RWPE2 (cell line): ENCODE results near the gene CNTNAP2.

Source experiments
- ATAC-seq: fragments of 200-7000 bp; cut with Tn5 transposase; 3 replicates; pipeline ENCODE4 v1.9.1; 2021; ENCODE audit warnings: low read depth
- DNase-seq: peaks from one replicate; pipeline ENCODE4 v3.0.0-alpha.2; 2020; ENCODE audit warnings: low spot score
- H3K27ac ChIP-seq: fragments of 450-650 bp; 2 replicates; pipeline ENCODE4 v1.5.1; 2017; ENCODE audit warnings: mild to moderate bottlenecking; ENCODE audit not compliant: poor library complexity, severe bottlenecking
- H3K27me3 ChIP-seq: fragments of 250-450 bp; sonication (Bioruptor Pico); 2 replicates; pipeline ENCODE4 v1.5.1; 2021; ENCODE audit warnings: mild to moderate bottlenecking, moderate library complexity; ENCODE audit not compliant: insufficient read depth, poor library complexity, severe bottlenecking
- H3K36me3 ChIP-seq: fragments of 250-450 bp; sonication (Bioruptor Pico); 2 replicates; pipeline ENCODE4 v1.5.1; 2020; ENCODE audit warnings: low read depth, mild to moderate bottlenecking, moderate library complexity
- H3K4me1 ChIP-seq: fragments of 250-450 bp; sonication (Bioruptor Pico); 2 replicates; pipeline ENCODE4 v1.5.1; 2021; ENCODE audit warnings: mild to moderate bottlenecking, moderate library complexity; ENCODE audit not compliant: insufficient read depth, poor library complexity, severe bottlenecking
- H3K4me3 ChIP-seq: fragments of 250-450 bp; sonication (Bioruptor Pico); 2 replicates; pipeline ENCODE4 v1.5.1; 2021; ENCODE audit warnings: mild to moderate bottlenecking, moderate library complexity; ENCODE audit not compliant: severe bottlenecking
- H3K9me3 ChIP-seq: fragments of 250-450 bp; sonication (Bioruptor Pico); 2 replicates; pipeline ENCODE4 v1.5.1; 2021; ENCODE audit warnings: mild to moderate bottlenecking, moderate library complexity; ENCODE audit not compliant: severe bottlenecking
- TF ChIP-seq, protein P1 (sequence below): fragments of 450-650 bp; IDR thresholded peaks from one replicate; pipeline ENCODE4 v1.5.1; 2017; ENCODE audit warnings: mild to moderate bottlenecking, moderate library complexity; ENCODE audit not compliant: poor library complexity, severe bottlenecking

Gene CNTNAP2

DNA sequence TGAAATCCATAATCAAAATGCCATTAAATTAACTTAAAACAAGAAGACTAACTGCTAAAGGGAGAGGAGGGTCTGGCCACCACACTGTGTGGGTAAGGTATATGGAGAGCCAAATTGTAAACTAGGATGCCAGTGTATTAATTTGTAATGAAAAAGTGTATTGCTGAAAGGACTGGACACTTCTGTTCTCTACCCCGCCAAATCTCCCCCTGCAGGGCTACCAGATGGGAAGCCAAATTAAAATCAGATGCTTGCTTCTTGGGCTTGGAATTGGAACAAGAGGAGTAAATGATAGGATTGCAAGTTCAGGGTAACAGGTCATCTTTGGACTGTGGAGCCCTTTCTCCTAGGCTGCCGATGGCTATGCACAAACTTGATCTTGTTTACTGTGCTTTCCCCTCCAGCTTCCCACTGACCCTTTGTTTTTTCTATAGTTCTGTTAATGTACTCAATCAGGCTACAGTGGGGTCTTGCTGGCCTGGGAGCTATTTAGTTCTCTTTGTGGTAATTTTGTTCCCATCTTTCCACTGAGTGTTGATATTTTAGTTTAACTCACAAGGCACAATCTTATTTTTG lies 1541.9 kb downstream of the CNTNAP2 start:
- H3K4me1 ChIP-seq = no peaks in the 10 kb centered on the region
- TF ChIP-seq, protein P1, sequence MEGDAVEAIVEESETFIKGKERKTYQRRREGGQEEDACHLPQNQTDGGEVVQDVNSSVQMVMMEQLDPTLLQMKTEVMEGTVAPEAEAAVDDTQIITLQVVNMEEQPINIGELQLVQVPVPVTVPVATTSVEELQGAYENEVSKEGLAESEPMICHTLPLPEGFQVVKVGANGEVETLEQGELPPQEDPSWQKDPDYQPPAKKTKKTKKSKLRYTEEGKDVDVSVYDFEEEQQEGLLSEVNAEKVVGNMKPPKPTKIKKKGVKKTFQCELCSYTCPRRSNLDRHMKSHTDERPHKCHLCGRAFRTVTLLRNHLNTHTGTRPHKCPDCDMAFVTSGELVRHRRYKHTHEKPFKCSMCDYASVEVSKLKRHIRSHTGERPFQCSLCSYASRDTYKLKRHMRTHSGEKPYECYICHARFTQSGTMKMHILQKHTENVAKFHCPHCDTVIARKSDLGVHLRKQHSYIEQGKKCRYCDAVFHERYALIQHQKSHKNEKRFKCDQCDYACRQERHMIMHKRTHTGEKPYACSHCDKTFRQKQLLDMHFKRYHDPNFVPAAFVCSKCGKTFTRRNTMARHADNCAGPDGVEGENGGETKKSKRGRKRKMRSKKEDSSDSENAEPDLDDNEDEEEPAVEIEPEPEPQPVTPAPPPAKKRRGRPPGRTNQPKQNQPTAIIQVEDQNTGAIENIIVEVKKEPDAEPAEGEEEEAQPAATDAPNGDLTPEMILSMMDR = no peak
- no peak overlapping the region for H3K4me3 ChIP-seq
- DNase-seq (no peak), ATAC-seq (no peak)
- no peaks in the 10 kb centered on the region for H3K9me3 ChIP-seq
- H3K36me3 ChIP-seq = no peaks in the 10 kb centered on the region
- H3K27ac ChIP-seq = no peak overlapping the region
- no peaks in the 10 kb centered on the region for H3K27me3 ChIP-seq

DNA sequence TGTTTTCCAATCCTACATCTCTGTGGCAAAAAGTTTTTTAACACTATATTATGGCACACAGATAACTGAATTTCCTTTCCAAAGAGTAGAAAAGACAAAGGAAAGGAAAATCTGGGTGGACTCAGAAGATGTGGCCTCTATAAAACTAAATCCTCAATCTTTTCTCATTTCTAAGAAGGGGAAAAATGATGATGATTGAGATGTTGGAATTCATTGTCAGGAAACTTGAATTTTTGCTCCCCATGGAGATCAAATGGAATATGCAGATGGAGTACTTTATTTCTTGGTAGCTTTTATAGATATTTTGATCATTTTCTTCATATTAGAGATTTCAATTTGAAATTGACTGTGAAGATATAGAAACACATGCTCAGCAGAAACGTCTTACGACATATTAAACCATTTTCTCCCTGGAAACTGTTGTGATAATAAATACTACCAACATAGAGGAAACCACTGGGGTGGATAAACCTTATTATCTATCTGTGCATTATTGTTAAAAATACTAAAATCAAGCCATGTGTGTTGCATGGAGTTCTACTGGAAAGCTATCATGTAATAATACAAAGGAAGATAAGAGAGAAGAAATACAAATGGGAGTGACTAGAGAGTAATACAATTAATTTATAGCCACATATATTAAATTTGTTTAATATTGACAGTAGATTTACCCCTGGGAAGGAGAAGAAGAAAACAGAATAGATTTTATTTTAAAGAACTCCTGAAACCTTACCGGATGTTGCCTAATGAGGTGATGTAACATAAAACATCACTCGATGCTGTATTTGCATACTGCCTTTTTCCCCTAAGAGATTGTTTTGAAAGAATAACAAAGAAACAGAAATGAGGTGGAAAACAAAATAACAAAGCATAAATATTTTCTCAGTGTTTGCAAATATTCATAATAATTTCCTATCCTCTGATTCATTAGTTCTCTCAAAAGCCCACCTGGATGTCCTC lies 1542.7 kb downstream of the CNTNAP2 start:
- H3K9me3 ChIP-seq = no peaks in the 10 kb centered on the region
- DNase-seq (no peak), ATAC-seq (no peak)
- no peak overlapping the region for H3K27ac ChIP-seq
- H3K4me3 ChIP-seq = no peak overlapping the region
- H3K27me3 ChIP-seq = no peaks in the 10 kb centered on the region
- no peaks in the 10 kb centered on the region for H3K36me3 ChIP-seq
- no peaks in the 10 kb centered on the region for H3K4me1 ChIP-seq
- TF ChIP-seq, protein P1 = no peak

DNA sequence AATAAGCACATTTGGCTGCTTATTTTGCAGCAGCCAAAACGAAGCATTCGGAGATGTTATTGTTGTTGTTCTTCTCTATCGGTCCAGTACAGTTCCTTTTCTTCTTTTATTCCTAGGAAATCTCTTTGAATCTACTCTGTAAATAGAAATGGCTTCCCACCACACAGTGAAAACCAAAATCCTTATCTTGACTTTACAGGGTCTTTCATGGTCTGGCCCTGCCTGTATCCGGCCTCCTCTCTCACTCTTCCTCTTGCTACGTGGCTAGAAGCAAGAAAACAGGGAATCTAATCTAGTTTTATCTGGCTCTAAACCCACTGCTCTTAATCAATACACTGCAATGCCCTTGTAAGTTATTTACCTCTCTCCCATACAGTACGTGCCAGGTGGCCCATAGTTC lies 1547.9 kb downstream of the CNTNAP2 start:
- H3K36me3 ChIP-seq = no peaks in the 10 kb centered on the region
- no peak for ATAC-seq
- TF ChIP-seq, protein P1 = no peak
- H3K27ac ChIP-seq = no peak overlapping the region
- H3K27me3 ChIP-seq = no peaks in the 10 kb centered on the region
- H3K4me1 ChIP-seq = no peaks in the 10 kb centered on the region
- no peaks in the 10 kb centered on the region for H3K9me3 ChIP-seq
- no peak overlapping the region for H3K4me3 ChIP-seq
- no peak for DNase-seq

DNA sequence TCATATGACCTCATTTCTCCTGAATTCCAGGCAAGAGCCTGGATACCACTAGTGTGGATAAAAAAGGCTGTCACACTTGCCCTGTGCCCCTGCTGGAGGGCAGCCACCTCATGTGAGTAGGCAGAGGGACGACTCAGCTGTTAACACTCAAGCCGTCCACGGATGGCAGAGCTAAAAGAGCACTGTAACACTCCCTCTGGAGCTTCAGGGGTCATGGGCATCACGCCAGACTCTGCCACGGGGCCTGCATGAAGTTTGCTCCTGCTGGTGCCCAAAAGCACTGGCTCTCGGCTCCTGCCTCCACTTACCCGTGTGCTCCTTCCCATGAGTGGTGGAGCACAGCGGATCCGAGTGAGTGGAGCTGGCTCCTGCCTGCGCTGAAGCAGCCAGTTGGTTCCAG lies 1554.2 kb downstream of the CNTNAP2 start:
- Histone ChIP-seq H3K4me1 (no peaks in the 10 kb centered on the region), H3K27ac (no peak overlapping the region), H3K36me3 (no peaks in the 10 kb centered on the region), H3K9me3 (no peaks in the 10 kb centered on the region), H3K27me3 (no peaks in the 10 kb centered on the region), H3K4me3 (no peak overlapping the region)
- TF ChIP-seq, protein P1 = no peak
- ATAC-seq (no peak), DNase-seq (no peak)

DNA sequence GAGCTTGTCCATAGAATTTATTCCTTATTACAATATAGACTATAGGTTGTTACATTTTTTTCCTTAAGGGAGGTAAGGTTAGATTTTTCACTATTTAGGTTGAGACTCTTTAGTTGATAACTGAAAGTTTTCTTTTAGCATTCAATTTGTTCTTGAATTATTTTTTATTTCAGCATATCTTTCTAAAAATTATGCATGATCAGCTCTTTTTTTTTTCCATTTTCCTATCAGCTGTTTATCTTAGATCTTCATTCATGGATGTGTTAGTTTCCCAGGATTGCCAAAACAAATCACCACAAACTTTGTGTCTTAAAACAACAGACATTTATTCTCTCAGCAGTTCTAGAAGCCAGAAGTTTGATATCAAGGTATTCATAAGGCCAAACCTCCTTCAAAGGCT lies 1558.1 kb downstream of the CNTNAP2 start:
- no peaks in the 10 kb centered on the region for H3K9me3 ChIP-seq
- H3K27ac ChIP-seq = no peak overlapping the region
- H3K36me3 ChIP-seq = no peaks in the 10 kb centered on the region
- no peaks in the 10 kb centered on the region for H3K4me1 ChIP-seq
- no peak overlapping the region for H3K4me3 ChIP-seq
- DNase-seq (no peak), ATAC-seq (no peak)
- H3K27me3 ChIP-seq = no peaks in the 10 kb centered on the region
- TF ChIP-seq, protein P1 = no peak
